Parathyroid adenoma (tissue), 2 donors: ENCODE measurements around the gene LY6G6C.

Experiments
- H2AFZ ChIP-seq: fragments of 300-600 bp; sonication (generic); one replicate; pipeline ENCODE4 v1.7.0; 2017; ENCODE audit warnings: antibody characterized with exemption, mild to moderate bottlenecking
- H3K27ac ChIP-seq: fragments of 300-600 bp; sonication (generic); one replicate; pipeline ENCODE4 v1.7.0; 2017
- H3K27me3 ChIP-seq: fragments of 300-600 bp; sonication (generic); one replicate; pipeline ENCODE4 v1.7.0; 2017; ENCODE audit warnings: low read length; ENCODE audit not compliant: control insufficient read depth, insufficient read depth
- H3K36me3 ChIP-seq: fragments of 300-600 bp; sonication (generic); one replicate; pipeline ENCODE4 v1.7.0; 2017; ENCODE audit warnings: low read length; ENCODE audit not compliant: control insufficient read depth, insufficient read depth
- H3K4me1 ChIP-seq: fragments of 300-600 bp; sonication (generic); one replicate; pipeline ENCODE4 v1.7.0; 2017; ENCODE audit warnings: control low read depth
- H3K4me2 ChIP-seq: fragments of 300-600 bp; sonication (generic); one replicate; pipeline ENCODE4 v1.7.0; 2017; ENCODE audit warnings: low read length
- H3K4me3 ChIP-seq: fragments of 300-600 bp; sonication (generic); one replicate; pipeline ENCODE4 v1.7.0; 2017; ENCODE audit warnings: low read depth, low read length
- H3K79me2 ChIP-seq: fragments of 300-600 bp; sonication (generic); one replicate; pipeline ENCODE4 v1.7.0; 2017; ENCODE audit warnings: control low read depth
- H3K9ac ChIP-seq: fragments of 300-600 bp; sonication (generic); one replicate; pipeline ENCODE4 v1.7.0; 2017; ENCODE audit warnings: mild to moderate bottlenecking
- H3K9me3 ChIP-seq: fragments of 300-600 bp; sonication (generic); one replicate; pipeline ENCODE4 v1.7.0; 2017; ENCODE audit warnings: low read length; ENCODE audit not compliant: control insufficient read depth
- TF ChIP-seq, protein P1 (sequence below): fragments of 300-600 bp; sonication (generic); IDR thresholded peaks from one replicate; pipeline ENCODE4 v1.7.0; 2017; ENCODE audit warnings: antibody characterized with exemption, mild to moderate bottlenecking
- donor health status: primary hyperparathyroidism.

Gene LY6G6C

DNA sequence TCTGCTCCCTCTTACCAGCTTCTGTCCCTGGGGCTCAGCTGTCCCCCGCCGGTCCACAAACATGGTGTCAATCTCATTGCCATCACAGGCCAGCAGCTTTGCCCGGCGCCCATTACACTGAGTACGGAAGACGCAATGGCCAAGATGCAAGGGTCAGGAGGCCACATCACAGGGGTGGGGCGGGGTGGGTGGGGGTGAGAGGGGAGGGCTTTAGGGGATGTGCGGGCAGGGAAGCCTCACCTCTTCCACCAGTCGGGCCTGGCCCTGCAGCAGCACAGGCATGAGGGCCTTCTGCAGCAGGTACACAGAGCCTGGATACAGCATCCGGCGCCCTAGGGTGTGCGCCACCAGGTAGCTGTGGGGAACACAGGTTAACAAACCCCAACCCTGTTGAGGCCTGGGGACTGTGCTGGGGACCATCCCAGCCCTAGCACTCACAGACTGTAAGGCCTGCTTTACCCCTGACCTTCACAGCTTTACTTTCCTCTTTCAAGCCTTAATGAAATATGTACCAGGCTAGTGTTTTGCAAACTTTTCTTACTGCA, 29.9 kb downstream of the LY6G6C start:
- Histone ChIP-seq H3K36me3 (no peaks in the 10 kb centered on the region), H3K27me3 (no peaks in the 10 kb centered on the region)

DNA sequence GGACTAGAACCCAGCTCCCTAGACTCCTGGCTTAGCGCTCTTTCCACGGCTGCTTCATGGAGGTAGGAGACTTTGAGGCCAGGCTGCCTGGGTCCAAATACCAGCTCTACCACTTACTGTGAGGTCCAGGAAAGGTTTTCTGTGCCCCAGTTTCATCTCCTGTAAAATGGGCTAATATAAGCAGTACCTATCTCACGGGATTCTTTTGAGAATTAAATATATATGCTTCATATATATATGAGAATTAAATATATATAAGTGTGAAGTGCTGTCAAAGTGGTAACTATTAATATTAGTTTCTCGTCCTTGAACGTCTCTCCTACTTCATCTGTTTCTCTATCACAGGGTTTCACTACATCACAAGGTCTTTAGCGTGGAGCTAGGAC, 30.5 kb downstream of the LY6G6C start:
- TF ChIP-seq, protein P1, sequence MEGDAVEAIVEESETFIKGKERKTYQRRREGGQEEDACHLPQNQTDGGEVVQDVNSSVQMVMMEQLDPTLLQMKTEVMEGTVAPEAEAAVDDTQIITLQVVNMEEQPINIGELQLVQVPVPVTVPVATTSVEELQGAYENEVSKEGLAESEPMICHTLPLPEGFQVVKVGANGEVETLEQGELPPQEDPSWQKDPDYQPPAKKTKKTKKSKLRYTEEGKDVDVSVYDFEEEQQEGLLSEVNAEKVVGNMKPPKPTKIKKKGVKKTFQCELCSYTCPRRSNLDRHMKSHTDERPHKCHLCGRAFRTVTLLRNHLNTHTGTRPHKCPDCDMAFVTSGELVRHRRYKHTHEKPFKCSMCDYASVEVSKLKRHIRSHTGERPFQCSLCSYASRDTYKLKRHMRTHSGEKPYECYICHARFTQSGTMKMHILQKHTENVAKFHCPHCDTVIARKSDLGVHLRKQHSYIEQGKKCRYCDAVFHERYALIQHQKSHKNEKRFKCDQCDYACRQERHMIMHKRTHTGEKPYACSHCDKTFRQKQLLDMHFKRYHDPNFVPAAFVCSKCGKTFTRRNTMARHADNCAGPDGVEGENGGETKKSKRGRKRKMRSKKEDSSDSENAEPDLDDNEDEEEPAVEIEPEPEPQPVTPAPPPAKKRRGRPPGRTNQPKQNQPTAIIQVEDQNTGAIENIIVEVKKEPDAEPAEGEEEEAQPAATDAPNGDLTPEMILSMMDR, result no peak
- Histone ChIP-seq H3K9me3 (no peaks in the 10 kb centered on the region), H3K4me1 (no peaks in the 10 kb centered on the region), H3K79me2 (no peaks in the 10 kb centered on the region), H3K4me3 (no peak overlapping the region), H3K4me2 (no peak overlapping the region), H3K36me3 (no peaks in the 10 kb centered on the region), H3K27me3 (no peaks in the 10 kb centered on the region), H2AFZ (no peak overlapping the region), H3K9ac (no peak overlapping the region), H3K27ac (no peak overlapping the region)

More for the DNA sequence above, 29.9 kb downstream of the LY6G6C start:
- no peak overlapping the region for H3K4me2 ChIP-seq
- H3K4me1 ChIP-seq, result no peaks in the 10 kb centered on the region
- H3K9me3 ChIP-seq, result no peaks in the 10 kb centered on the region
- TF ChIP-seq, protein P1, result no peak
- H3K4me3 ChIP-seq, result no peak overlapping the region
- no peak overlapping the region for H2AFZ ChIP-seq
- H3K79me2 ChIP-seq, result no peaks in the 10 kb centered on the region
- no peak overlapping the region for H3K27ac ChIP-seq
- H3K9ac ChIP-seq, result no peak overlapping the region

DNA sequence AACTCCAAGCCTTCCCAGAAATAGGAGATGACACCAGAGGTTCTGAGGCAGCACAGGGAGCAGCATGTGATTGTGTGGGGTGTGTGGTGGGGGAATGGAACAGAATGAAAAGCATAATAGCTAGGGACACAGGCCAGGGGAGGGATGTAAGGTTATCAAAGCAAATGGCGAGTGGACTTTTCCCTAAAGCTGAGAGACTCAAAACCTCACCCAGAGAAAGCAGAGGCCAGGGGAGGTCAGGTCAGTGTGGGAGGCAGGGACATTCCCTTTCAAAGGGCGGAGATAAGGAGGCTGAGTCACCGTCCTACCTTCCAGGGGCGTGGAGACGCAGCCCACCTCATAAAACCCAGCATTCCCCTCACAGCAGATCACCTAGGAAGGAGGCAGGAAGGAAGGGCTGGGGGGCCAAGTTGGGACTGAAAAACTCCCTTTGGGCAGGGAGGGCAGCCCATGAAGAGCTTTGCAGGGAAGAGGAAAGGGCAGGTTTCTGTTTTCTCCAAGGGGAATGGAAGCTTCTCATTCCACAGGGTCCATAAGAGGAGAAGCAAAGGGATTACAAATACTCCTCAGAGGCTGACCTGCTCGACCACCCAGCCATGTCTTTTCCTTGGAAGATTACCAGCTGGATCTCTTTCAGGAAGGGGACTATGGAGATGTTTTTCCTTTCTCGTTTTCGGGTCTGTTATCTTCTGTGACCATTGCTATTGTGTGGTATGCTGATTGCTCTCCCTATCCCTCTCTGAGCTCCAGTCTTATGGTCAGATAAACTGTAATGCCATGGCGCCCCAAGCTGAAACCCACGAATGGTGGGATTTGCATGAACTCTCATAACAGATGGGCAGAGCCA, 31.1 kb downstream of the LY6G6C start:
- no peaks in the 10 kb centered on the region for H3K9me3 ChIP-seq
- H2AFZ ChIP-seq, result no peak overlapping the region
- H3K4me3 ChIP-seq, result no peak overlapping the region
- TF ChIP-seq, protein P1, result no peak
- H3K9ac ChIP-seq, result no peak overlapping the region
- H3K4me1 ChIP-seq, result no peaks in the 10 kb centered on the region
- H3K36me3 ChIP-seq, result no peaks in the 10 kb centered on the region
- no peak overlapping the region for H3K4me2 ChIP-seq
- no peak overlapping the region for H3K27ac ChIP-seq
- no peaks in the 10 kb centered on the region for H3K27me3 ChIP-seq
- H3K79me2 ChIP-seq, result no peaks in the 10 kb centered on the region

- Histone ChIP-seq H3K4me1 (no peaks in the 10 kb centered on the region), H3K79me2 (no peaks in the 10 kb centered on the region), H3K36me3 (no peaks in the 10 kb centered on the region), H3K9me3 (no peaks in the 10 kb centered on the region), H2AFZ (no peak overlapping the region), H3K9ac (no peak overlapping the region), H3K27me3 (no peaks in the 10 kb centered on the region), H3K4me2 (no peak overlapping the region), H3K27ac (no peak overlapping the region), H3K4me3 (no peak overlapping the region)
- TF ChIP-seq, protein P1, result no peak
These were observed 32.1 kb downstream of the LY6G6C start for GRCh38 chr6:31689249-31690110.
